DND-41 (cell line): ENCODE results near the gene SYTL4.

Experiments used
- ATAC-seq: fragments of 200-7000 bp; cut with Tn5 transposase; 3 replicates; pipeline ENCODE4 v1.9.1; 2021; ENCODE audit warnings: low read depth; ENCODE audit not compliant: insufficient read depth
- DNase-seq: peaks from one replicate; pipeline ENCODE4 v3.0.0-alpha.2; 2020
- H2AFZ ChIP-seq: 2 replicates; pipeline ENCODE4 v1.6.0; 2012; ENCODE audit warnings: low read depth, low read length
- H3K27ac ChIP-seq: 2 replicates; pipeline ENCODE4 v1.5.1; 2012; ENCODE audit warnings: low read length, inconsistent platforms
- H3K27me3 ChIP-seq: fragments of 200-600 bp; sonication (generic); 2 replicates; pipeline ENCODE4 v1.6.0; 2012; ENCODE audit warnings: low read length, mild to moderate bottlenecking, inconsistent platforms; ENCODE audit not compliant: insufficient read depth, poor library complexity
- H3K36me3 ChIP-seq: 2 replicates; pipeline ENCODE4 v1.5.1; 2012; ENCODE audit warnings: low read length, inconsistent platforms; ENCODE audit not compliant: insufficient read depth
- H3K4me1 ChIP-seq: 2 replicates; pipeline ENCODE4 v1.5.1; 2012; ENCODE audit warnings: mild to moderate bottlenecking, low read length; ENCODE audit not compliant: insufficient read depth
- H3K4me2 ChIP-seq: 2 replicates; pipeline ENCODE4 v1.6.0; 2012; ENCODE audit warnings: mild to moderate bottlenecking, moderate library complexity, low read length, inconsistent platforms; ENCODE audit not compliant: insufficient read depth
- H3K4me3 ChIP-seq, 2 experiments: fragments of 200-600 bp in 1 of 2; shearing (Covaris generic) in 1 of 2; 2 replicates each; pipeline ENCODE4 v1.5.1; 2012 to 2016; ENCODE audit warnings: inconsistent platforms in 2 of 2, low read length in 2 of 2, mild to moderate bottlenecking in 2 of 2, low read depth in 1 of 2, moderate library complexity in 1 of 2
- H3K79me2 ChIP-seq: 2 replicates; pipeline ENCODE4 v1.6.0; 2012; ENCODE audit warnings: low read length, inconsistent platforms; ENCODE audit not compliant: insufficient read depth
- H3K9ac ChIP-seq: 2 replicates; pipeline ENCODE4 v1.6.0; 2012; ENCODE audit warnings: low read depth, mild to moderate bottlenecking, inconsistent platforms, low read length, moderate library complexity
- H3K9me3 ChIP-seq: 2 replicates; pipeline ENCODE4 v1.5.1; 2012; ENCODE audit warnings: low read length, moderate library complexity, mild to moderate bottlenecking, inconsistent platforms; ENCODE audit not compliant: insufficient read depth, severe bottlenecking
- H4K20me1 ChIP-seq: 2 replicates; pipeline ENCODE4 v1.6.0; 2012; ENCODE audit warnings: low read length; ENCODE audit not compliant: insufficient read depth
- CTCF ChIP-seq: IDR thresholded peaks from 2 replicates; pipeline ENCODE4 v1.5.1; 2012; ENCODE audit warnings: borderline replicate concordance, low read length, moderate library complexity, mild to moderate bottlenecking; ENCODE audit not compliant: poor library complexity, severe bottlenecking; ENCODE audit errors: extremely low read depth
- EZH2 ChIP-seq: IDR thresholded peaks from 3 replicates; pipeline ENCODE4 v1.6.1; 2012; ENCODE audit warnings: borderline replicate concordance, low read depth, mild to moderate bottlenecking, moderate library complexity, low read length, inconsistent platforms; ENCODE audit not compliant: severe bottlenecking

SYTL4 gene

GRCh38 chrX:100662170-100662569, 69.8 kb downstream of the SYTL4 start:
- H3K4me3 ChIP-seq: no peak overlapping the region
- DNase-seq (no peak), ATAC-seq (no peak)
- H3K4me1 ChIP-seq: no peaks in the 10 kb centered on the region
- H3K4me2 ChIP-seq: no peak overlapping the region
- no peak overlapping the region for H2AFZ ChIP-seq
- no peak overlapping the region for H3K27ac ChIP-seq
- no peaks in the 10 kb centered on the region for H3K9me3 ChIP-seq
- H3K9ac ChIP-seq: no peak overlapping the region
- H3K27me3 ChIP-seq: no peaks in the 10 kb centered on the region
- H4K20me1 ChIP-seq: no peaks in the 10 kb centered on the region
- no peaks in the 10 kb centered on the region for H3K36me3 ChIP-seq
- H3K79me2 ChIP-seq: no peaks in the 10 kb centered on the region
- TF ChIP-seq CTCF: no peak
- no peak for TF ChIP-seq EZH2

GRCh38 chrX:100659431-100660137, 72.3 kb downstream of the SYTL4 start:
- Histone ChIP-seq H3K27ac (no peak overlapping the region), H2AFZ (no peak overlapping the region), H3K4me2 (no peak overlapping the region), H3K4me3 (no peak overlapping the region), H3K9me3 (no peaks in the 10 kb centered on the region), H3K4me1 (no peaks in the 10 kb centered on the region), H4K20me1 (no peaks in the 10 kb centered on the region), H3K9ac (no peak overlapping the region), H3K79me2 (no peaks in the 10 kb centered on the region), H3K36me3 (no peaks in the 10 kb centered on the region), H3K27me3 (no peaks in the 10 kb centered on the region)
- DNase-seq: no peak
- TF ChIP-seq EZH2 (no peak), CTCF (no peak)
- no peak for ATAC-seq

- Histone ChIP-seq H3K4me2 (no peak overlapping the region), H3K27ac (no peak overlapping the region), H2AFZ (no peak overlapping the region), H3K9me3 (no peaks in the 10 kb centered on the region), H3K4me3 (no peak overlapping the region), H3K36me3 (no peaks in the 10 kb centered on the region), H3K27me3 (no peaks in the 10 kb centered on the region), H3K4me1 (no peaks in the 10 kb centered on the region), H4K20me1 (no peaks in the 10 kb centered on the region), H3K79me2 (no peaks in the 10 kb centered on the region), H3K9ac (no peak overlapping the region)
- TF ChIP-seq CTCF (no peak), EZH2 (no peak)
- DNase-seq (no peak), ATAC-seq (no peak)
Measured at GRCh38 chrX:100658941-100659381, 73.0 kb downstream of the SYTL4 start.
